Mesendoderm (in vitro differentiated cells): ENCODE results near the gene FOXJ3.
"Not testable (repeated sequence)": the region's sequence is repeated elsewhere in the genome, so short reads cannot be mapped to it uniquely, and the experiment has no call there.

Experiments used
- DNase-seq: peaks from one replicate; pipeline ENCODE4 v3.0.0; 2013
- H2AK5ac ChIP-seq: 2 replicates; pipeline ENCODE4 v1.6.1; 2013; ENCODE audit warnings: low read length, inconsistent platforms
- H2BK120ac ChIP-seq: 2 replicates; pipeline ENCODE4 v1.6.1; 2013; ENCODE audit warnings: low read depth, mild to moderate bottlenecking, low read length, moderate library complexity, mixed read lengths
- H2BK15ac ChIP-seq: replicated peaks from 2 replicates; pipeline ENCODE4 v1.6.1; 2013; ENCODE audit warnings: low read depth, mild to moderate bottlenecking, moderate library complexity
- H2BK5ac ChIP-seq: 2 replicates; pipeline ENCODE4 v1.6.1; 2013; ENCODE audit warnings: low read length, inconsistent platforms
- H3K18ac ChIP-seq: 2 replicates; pipeline ENCODE4 v1.6.1; 2013; ENCODE audit warnings: mild to moderate bottlenecking, low read length, mixed read lengths
- H3K23ac ChIP-seq: one replicate; pipeline ENCODE4 v1.6.1; 2013; ENCODE audit warnings: low read length
- H3K27ac ChIP-seq: 2 replicates; pipeline ENCODE4 v1.5.1; 2013; ENCODE audit warnings: low read depth, mild to moderate bottlenecking, inconsistent platforms, low read length, moderate library complexity
- H3K27me3 ChIP-seq: 2 replicates; pipeline ENCODE4 v1.6.1; 2013; ENCODE audit warnings: low read length, control low read depth, mild to moderate bottlenecking, inconsistent platforms; ENCODE audit not compliant: insufficient read depth, poor library complexity
- H3K36me3 ChIP-seq: 2 replicates; pipeline ENCODE4 v1.6.1; 2013; ENCODE audit warnings: low read length, inconsistent platforms; ENCODE audit not compliant: control insufficient read depth, insufficient read depth
- H3K4ac ChIP-seq: one replicate; pipeline ENCODE4 v1.6.1; 2013; ENCODE audit warnings: low read depth, mild to moderate bottlenecking, low read length, moderate library complexity
- H3K4me1 ChIP-seq: 2 replicates; pipeline ENCODE4 v1.6.1; 2013; ENCODE audit warnings: low read depth, low read length, inconsistent platforms; ENCODE audit not compliant: control insufficient read depth
- H3K4me2 ChIP-seq: 2 replicates; pipeline ENCODE4 v1.6.1; 2013; ENCODE audit warnings: low read length
- H3K4me3 ChIP-seq: 2 replicates; pipeline ENCODE4 v1.5.1; 2013; ENCODE audit warnings: mild to moderate bottlenecking, low read length
- H3K56ac ChIP-seq: one replicate; pipeline ENCODE4 v1.6.1; 2013; ENCODE audit warnings: low read length
- H3K79me1 ChIP-seq: 2 replicates; pipeline ENCODE4 v1.6.1; 2013; ENCODE audit warnings: low read length, inconsistent platforms
- H3K79me2 ChIP-seq: 2 replicates; pipeline ENCODE4 v1.6.1; 2013; ENCODE audit warnings: mild to moderate bottlenecking, low read length; ENCODE audit not compliant: control insufficient read depth, insufficient read depth
- H3K9ac ChIP-seq: 2 replicates; pipeline ENCODE4 v1.6.1; 2013; ENCODE audit warnings: low read length, inconsistent platforms
- H4K5ac ChIP-seq: one replicate; pipeline ENCODE4 v1.6.1; 2013; ENCODE audit warnings: low read length
- H4K8ac ChIP-seq: one replicate; pipeline ENCODE4 v1.6.1; 2013; ENCODE audit warnings: low read depth, mild to moderate bottlenecking, control low read depth, low read length, moderate library complexity
- WGBS: extraction: QIAGEN DNeasy Blood & Tissue Kit; methylation state at CpG from one replicate; pipeline ENCODE4 v1.1.7; 2013; ENCODE audit warnings: low lambda C conversion rate, missing lambda C conversion rate; ENCODE audit not compliant: insufficient coverage; ENCODE audit errors: extremely low coverage; 5-methylcytosine and 5-hydroxymethylcytosine counted together

Gene FOXJ3

GRCh38 chr1:42209526-42210251, 125.3 kb downstream of the FOXJ3 start:
- H4K8ac ChIP-seq: no peak overlapping the region
- H3K36me3 ChIP-seq: no peaks in the 10 kb centered on the region
- no peak overlapping the region for H3K4ac ChIP-seq
- H2BK5ac ChIP-seq: no peak overlapping the region
- DNase-seq: peak; percentile 58
- H3K4me2 ChIP-seq: no peak overlapping the region
- no peak overlapping the region for H3K18ac ChIP-seq
- no peak overlapping the region for H3K56ac ChIP-seq
- H2BK120ac ChIP-seq: no peak overlapping the region
- H3K27me3 ChIP-seq: no peaks in the 10 kb centered on the region
- no CpG with 5 or more reads among the region's 6 CpGs for WGBS
- peaks cover 22% of the 10 kb centered on the region for H3K79me2 ChIP-seq
- no peak overlapping the region for H3K23ac ChIP-seq
- H3K79me1 ChIP-seq: peaks cover 20% of the 10 kb centered on the region
- H2AK5ac ChIP-seq: no peak overlapping the region
- H2BK15ac ChIP-seq: no peak overlapping the region
- H3K4me1 ChIP-seq: peaks cover 10% of the 10 kb centered on the region
- no peak overlapping the region for H3K9ac ChIP-seq
- no peak overlapping the region for H3K4me3 ChIP-seq
- no peak overlapping the region for H4K5ac ChIP-seq
- H3K27ac ChIP-seq: no peak overlapping the region

DNA sequence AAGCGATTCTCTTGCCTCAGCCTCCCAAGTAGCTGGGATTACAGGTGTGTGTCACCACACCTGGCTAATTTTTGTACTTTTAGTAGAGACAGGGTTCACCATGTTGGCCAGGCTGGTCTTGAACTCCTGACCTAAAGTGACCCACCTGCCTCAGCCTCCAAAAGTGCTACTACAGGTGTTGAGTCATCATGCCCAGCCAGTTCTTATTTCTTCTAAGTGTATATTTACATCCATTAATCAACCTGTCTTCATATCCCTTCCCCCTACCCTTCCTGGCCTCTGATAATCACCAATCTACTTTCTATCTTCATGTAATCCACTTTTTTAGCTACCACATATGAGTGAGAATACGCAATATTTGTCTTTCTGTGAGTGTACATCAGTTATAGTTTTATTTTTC, 128.1 kb downstream of the FOXJ3 start:
- not testable (repeated sequence) for H3K27ac ChIP-seq, H4K5ac ChIP-seq, DNase-seq, H3K56ac ChIP-seq, H3K4me1 ChIP-seq, H2BK120ac ChIP-seq, H3K27me3 ChIP-seq, H2AK5ac ChIP-seq, H3K4ac ChIP-seq, H3K4me2 ChIP-seq, H3K18ac ChIP-seq, H3K9ac ChIP-seq, H3K4me3 ChIP-seq, H2BK15ac ChIP-seq, H2BK5ac ChIP-seq, H4K8ac ChIP-seq, H3K36me3 ChIP-seq, H3K23ac ChIP-seq
- no CpG with 5 or more reads among the region's 2 CpGs for WGBS
- Histone ChIP-seq H3K79me1 (peaks cover 20% of the 10 kb centered on the region), H3K79me2 (peaks cover 19% of the 10 kb centered on the region)

- Histone ChIP-seq H3K79me1 (peaks cover 18% of the 10 kb centered on the region), H3K4me3 (no peak overlapping the region), H2BK5ac (no peak overlapping the region), H3K36me3 (no peaks in the 10 kb centered on the region), H3K9ac (no peak overlapping the region), H3K27ac (no peak overlapping the region), H3K56ac (no peak overlapping the region), H2BK15ac (no peak overlapping the region), H3K18ac (no peak overlapping the region), H3K79me2 (peaks cover 15% of the 10 kb centered on the region), H3K4me2 (no peak overlapping the region), H2AK5ac (no peak overlapping the region), H3K23ac (no peak overlapping the region), H3K27me3 (no peaks in the 10 kb centered on the region), H3K4ac (no peak overlapping the region), H4K8ac (no peak overlapping the region), H2BK120ac (no peak overlapping the region), H3K4me1 (peaks cover 10% of the 10 kb centered on the region), H4K5ac (no peak overlapping the region)
- no CpG with 5 or more reads among the region's 3 CpGs for WGBS
- DNase-seq: no peak
Observed at GRCh38 chr1:42206164-42206563, 128.9 kb downstream of the FOXJ3 start.

GRCh38 chr1:42201986-42202385, 133.0 kb downstream of the FOXJ3 start:
- H3K27me3 ChIP-seq: no peaks in the 10 kb centered on the region
- H4K5ac ChIP-seq: no peak overlapping the region
- no peak overlapping the region for H3K56ac ChIP-seq
- H3K79me2 ChIP-seq: peaks cover 3% of the 10 kb centered on the region
- DNase-seq: no peak
- no peak overlapping the region for H2BK15ac ChIP-seq
- H3K36me3 ChIP-seq: no peaks in the 10 kb centered on the region
- H3K4ac ChIP-seq: no peak overlapping the region
- no peak overlapping the region for H3K23ac ChIP-seq
- H2BK5ac ChIP-seq: no peak overlapping the region
- no peak overlapping the region for H3K18ac ChIP-seq
- no peaks in the 10 kb centered on the region for H3K4me1 ChIP-seq
- H3K9ac ChIP-seq: no peak overlapping the region
- peaks cover 3% of the 10 kb centered on the region for H3K79me1 ChIP-seq
- H2BK120ac ChIP-seq: no peak overlapping the region
- H4K8ac ChIP-seq: no peak overlapping the region
- no peak overlapping the region for H3K27ac ChIP-seq
- H3K4me3 ChIP-seq: no peak overlapping the region
- no peak overlapping the region for H3K4me2 ChIP-seq
- no peak overlapping the region for H2AK5ac ChIP-seq

DNA sequence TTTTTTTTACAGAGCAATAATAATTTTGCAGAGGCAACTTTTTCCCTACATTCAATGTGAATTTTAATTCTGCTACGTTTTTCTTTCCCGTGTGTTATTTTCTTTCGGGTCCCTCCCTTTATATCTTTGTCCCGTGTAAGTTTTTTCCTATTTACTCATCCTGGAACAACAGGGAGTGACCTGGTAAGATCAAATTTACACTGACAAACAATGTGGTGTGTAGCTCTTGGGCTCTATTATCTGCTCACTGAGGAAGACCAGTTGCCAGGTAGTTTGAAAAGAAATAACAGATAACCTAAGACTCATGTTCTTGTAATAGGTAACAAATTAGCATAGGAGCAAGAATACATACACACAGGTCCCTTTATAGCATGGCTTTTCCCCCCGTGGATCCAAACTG, 136.8 kb downstream of the FOXJ3 start:
- H3K79me1 ChIP-seq: peaks cover 2% of the 10 kb centered on the region
- no peak overlapping the region for H3K4me3 ChIP-seq
- no peaks in the 10 kb centered on the region for H3K79me2 ChIP-seq
- no peak for DNase-seq
- no peak overlapping the region for H2BK120ac ChIP-seq
- no peak overlapping the region for H3K23ac ChIP-seq
- no peak overlapping the region for H2BK5ac ChIP-seq
- no peaks in the 10 kb centered on the region for H3K4me1 ChIP-seq
- H3K27ac ChIP-seq: no peak overlapping the region
- H2AK5ac ChIP-seq: no peak overlapping the region
- H4K8ac ChIP-seq: no peak overlapping the region
- H3K27me3 ChIP-seq: no peaks in the 10 kb centered on the region
- H3K9ac ChIP-seq: no peak overlapping the region
- no peak overlapping the region for H4K5ac ChIP-seq
- WGBS: no CpG with 5 or more reads among the region's 5 CpGs
- H3K4me2 ChIP-seq: no peak overlapping the region
- no peak overlapping the region for H3K4ac ChIP-seq
- no peak overlapping the region for H3K56ac ChIP-seq
- no peak overlapping the region for H2BK15ac ChIP-seq
- no peaks in the 10 kb centered on the region for H3K36me3 ChIP-seq
- H3K18ac ChIP-seq: no peak overlapping the region

DNA sequence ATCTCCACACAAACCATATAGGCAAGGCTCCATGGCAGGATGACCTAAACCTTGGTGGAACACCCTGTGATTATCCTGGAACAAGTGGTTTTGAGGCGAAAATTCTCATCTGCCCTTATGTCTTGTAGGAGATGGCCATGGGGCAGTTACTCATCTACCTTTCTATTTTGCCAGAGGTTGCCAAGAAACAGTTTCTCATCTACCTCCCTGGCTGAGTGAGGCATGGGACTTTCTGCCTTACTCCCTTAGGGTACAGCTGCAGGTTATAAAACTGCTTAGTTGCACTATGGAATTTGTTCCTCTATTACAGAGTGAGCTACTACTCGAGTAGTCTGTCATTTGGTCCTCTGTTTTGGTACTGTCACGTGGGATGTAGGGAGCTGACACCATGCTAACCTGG, 139.2 kb downstream of the FOXJ3 start:
- no CpG with 5 or more reads among the region's 3 CpGs for WGBS
- no peak overlapping the region for H3K4me2 ChIP-seq
- no peaks in the 10 kb centered on the region for H3K79me2 ChIP-seq
- DNase-seq: no peak
- no peaks in the 10 kb centered on the region for H3K4me1 ChIP-seq
- H4K8ac ChIP-seq: no peak overlapping the region
- H2BK15ac ChIP-seq: no peak overlapping the region
- H3K18ac ChIP-seq: no peak overlapping the region
- H3K4ac ChIP-seq: no peak overlapping the region
- no peak overlapping the region for H4K5ac ChIP-seq
- H2BK120ac ChIP-seq: no peak overlapping the region
- H3K27ac ChIP-seq: no peak overlapping the region
- peaks cover 3% of the 10 kb centered on the region for H3K36me3 ChIP-seq
- no peak overlapping the region for H3K56ac ChIP-seq
- H2BK5ac ChIP-seq: no peak overlapping the region
- H3K23ac ChIP-seq: no peak overlapping the region
- H3K4me3 ChIP-seq: no peak overlapping the region
- peaks cover 5% of the 10 kb centered on the region for H3K79me1 ChIP-seq
- no peak overlapping the region for H2AK5ac ChIP-seq
- H3K9ac ChIP-seq: no peak overlapping the region
- no peaks in the 10 kb centered on the region for H3K27me3 ChIP-seq
